NB4 (cell line): ENCODE data around the gene PEX12.

Experiments
- DNase-seq: peaks from one replicate; pipeline ENCODE4 v3.0.0; 2010; ENCODE audit warnings: low read depth
- H3K4me3 ChIP-seq: one replicate; pipeline ENCODE4 v1.5.1; 2011; ENCODE audit warnings: mild to moderate bottlenecking, low read depth, low read length, moderate library complexity
- MYC ChIP-seq: IDR thresholded peaks from 2 replicates; pipeline ENCODE4 v1.6.1; 2011; ENCODE audit warnings: low read depth, low read length
- POLR2A ChIP-seq: IDR thresholded peaks from 2 replicates; pipeline ENCODE4 v1.6.1; 2011; ENCODE audit warnings: mild to moderate bottlenecking; ENCODE audit not compliant: insufficient read length; ENCODE audit errors: extremely low read depth
- TF ChIP-seq, protein P1 (sequence below): IDR thresholded peaks from 2 replicates; pipeline ENCODE4 v1.6.1; 2011; ENCODE audit warnings: low read depth, low read length
- TF ChIP-seq, protein P2 (sequence below): IDR thresholded peaks from one replicate; pipeline ENCODE4 v1.5.1; 2012; ENCODE audit warnings: low read depth, low read length

The PEX12 gene

DNA sequence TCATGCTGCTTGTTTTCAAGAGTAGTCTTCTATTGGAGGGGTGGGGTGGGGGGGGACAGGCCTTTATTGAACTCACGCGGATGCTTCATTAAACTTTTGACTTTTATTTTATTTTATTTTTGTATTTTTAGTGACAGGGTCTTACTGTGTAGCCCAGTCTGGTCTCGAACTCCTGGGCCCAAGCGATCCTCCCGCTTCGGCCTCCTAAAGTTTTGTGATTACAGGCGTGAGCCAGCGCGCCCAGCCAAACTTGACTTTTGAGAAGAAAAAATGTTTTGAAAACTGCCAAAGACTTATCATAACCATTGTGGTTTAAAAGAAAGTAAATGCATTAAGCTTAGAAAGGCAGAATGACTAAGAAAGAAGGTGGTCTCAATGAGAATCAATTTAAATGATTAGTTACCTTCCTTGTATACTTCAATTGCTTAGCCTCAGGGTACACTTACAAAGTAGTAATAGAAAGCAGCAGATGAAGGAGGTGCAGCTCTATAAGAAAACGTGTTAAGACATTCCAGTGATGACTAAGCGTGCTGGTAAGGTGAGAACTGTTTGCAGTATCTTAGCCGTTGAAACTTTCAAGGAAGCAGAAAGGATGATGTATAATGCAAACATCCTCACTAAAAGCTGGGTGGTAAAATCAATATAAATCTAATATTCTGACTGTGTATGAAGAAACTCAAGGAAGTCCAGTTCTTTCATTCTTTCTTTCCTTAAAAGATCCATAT lies 10.0 kb upstream of the PEX12 start:
- peak; percentile 45 for DNase-seq
- peak overlapping the region; percentile 99 for H3K4me3 ChIP-seq
- no peak for TF ChIP-seq POLR2A
- TF ChIP-seq, protein P1, sequence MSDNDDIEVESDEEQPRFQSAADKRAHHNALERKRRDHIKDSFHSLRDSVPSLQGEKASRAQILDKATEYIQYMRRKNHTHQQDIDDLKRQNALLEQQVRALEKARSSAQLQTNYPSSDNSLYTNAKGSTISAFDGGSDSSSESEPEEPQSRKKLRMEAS: no peak
- TF ChIP-seq, protein P2, sequence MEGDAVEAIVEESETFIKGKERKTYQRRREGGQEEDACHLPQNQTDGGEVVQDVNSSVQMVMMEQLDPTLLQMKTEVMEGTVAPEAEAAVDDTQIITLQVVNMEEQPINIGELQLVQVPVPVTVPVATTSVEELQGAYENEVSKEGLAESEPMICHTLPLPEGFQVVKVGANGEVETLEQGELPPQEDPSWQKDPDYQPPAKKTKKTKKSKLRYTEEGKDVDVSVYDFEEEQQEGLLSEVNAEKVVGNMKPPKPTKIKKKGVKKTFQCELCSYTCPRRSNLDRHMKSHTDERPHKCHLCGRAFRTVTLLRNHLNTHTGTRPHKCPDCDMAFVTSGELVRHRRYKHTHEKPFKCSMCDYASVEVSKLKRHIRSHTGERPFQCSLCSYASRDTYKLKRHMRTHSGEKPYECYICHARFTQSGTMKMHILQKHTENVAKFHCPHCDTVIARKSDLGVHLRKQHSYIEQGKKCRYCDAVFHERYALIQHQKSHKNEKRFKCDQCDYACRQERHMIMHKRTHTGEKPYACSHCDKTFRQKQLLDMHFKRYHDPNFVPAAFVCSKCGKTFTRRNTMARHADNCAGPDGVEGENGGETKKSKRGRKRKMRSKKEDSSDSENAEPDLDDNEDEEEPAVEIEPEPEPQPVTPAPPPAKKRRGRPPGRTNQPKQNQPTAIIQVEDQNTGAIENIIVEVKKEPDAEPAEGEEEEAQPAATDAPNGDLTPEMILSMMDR: no peak
- TF ChIP-seq MYC: no peak

DNA sequence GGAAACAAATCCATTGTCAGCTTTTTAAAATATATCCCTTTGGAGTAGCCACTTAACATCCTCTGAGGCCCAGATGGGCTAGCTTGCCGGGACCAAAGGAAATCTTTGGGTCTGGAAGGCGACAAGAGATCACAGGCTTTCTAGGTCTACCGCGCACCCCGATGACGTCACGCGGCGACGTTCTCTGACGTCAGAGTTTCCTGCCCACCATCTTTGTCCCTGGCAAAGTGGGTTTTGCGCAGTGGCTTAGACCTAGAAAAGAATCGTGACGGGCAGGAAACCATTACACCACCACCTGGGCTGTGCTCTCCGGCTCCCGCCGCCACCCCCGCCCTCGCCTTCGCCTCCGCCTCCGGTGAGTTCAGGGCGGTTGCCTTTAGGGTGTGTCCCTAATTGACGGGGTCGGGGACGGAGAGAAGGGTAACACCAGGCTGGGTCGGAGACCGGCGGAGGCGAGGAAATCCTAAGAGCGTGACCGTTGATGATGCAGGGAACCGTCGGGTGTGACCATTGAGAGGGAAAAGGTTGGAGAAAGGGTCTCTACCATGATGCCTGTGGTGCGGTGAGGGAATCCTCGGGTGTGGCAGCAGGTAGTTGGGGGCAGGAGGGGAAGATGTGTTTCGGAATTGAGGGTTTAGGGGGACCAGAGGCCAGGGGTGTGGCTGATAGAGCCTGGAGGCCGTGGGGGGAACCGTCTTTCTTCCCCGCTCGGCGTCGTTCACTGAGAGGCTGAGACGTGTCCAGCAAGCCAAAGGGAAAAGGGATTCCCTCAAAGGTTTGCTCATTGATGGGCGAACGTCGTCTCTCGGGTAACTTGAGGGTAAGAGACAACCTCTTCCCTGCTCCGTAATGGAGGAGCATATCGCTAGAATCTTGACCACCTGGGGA lies 8.9 kb upstream of the PEX12 start, which contains the start of gene AP2B1:
Gene AP2B1 (plus strand): TSS at position 249 of the 888 bp plus-strand sequence. CDS start 6,709 bp downstream, outside the sequence.
- TF ChIP-seq POLR2A (peak; percentile 73), MYC (peak; percentile 73)
- TF ChIP-seq, protein P2: no peak
- TF ChIP-seq, protein P1: peak; percentile 70
- H3K4me3 ChIP-seq: peak within 1 kb of the TSS; percentile 99
- peak; percentile 98 for DNase-seq

DNA sequence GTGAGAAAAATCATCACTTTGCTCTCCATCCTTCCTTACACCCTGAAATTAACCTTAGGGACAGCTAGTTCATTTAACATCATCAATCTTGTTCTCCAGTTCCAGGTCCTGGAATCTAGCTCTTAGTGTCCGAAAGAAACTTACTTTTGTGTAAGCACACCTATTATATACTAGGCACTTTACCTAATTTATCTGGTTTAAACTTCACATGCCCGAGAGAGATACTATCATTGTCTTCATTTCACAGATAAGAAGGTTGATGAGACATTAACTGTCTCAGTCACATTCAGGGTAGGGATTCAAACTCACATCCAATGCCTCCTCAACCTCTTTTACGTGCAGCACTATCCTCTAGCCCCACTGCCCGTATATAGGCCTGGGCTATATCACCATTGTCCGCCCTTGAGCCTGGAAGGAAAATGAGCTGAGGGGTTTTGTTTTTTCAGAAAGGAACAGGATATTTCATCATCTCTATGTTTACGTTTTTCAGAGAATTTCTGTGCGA lies 8.2 kb upstream of the PEX12 start:
- TF ChIP-seq, protein P2: no peak
- TF ChIP-seq POLR2A (no peak), MYC (no peak)
- TF ChIP-seq, protein P1: no peak
- peak overlapping the region; percentile 99 for H3K4me3 ChIP-seq
- DNase-seq: no peak

DNA sequence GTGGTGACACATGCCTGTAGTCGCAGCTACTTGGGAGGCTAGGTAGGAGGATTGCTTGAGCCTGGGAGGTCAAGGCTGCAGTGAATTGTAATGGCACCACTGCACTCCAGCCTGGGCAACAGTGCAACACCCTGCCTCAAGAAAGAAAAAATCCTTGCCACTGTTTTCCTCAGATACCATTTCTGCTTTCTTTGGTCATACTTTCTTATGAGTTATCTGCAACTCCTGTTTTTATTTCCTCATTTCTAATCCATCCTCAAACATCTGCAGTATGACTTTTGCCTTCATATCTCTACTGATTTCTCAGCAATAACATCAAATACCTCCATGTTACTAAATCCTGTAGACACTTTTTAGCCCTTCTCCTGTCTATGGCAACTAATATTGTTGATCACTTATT lies 5.7 kb upstream of the PEX12 start:
- TF ChIP-seq, protein P2: no peak
- TF ChIP-seq, protein P1: no peak
- TF ChIP-seq MYC (no peak), POLR2A (no peak)

DNA sequence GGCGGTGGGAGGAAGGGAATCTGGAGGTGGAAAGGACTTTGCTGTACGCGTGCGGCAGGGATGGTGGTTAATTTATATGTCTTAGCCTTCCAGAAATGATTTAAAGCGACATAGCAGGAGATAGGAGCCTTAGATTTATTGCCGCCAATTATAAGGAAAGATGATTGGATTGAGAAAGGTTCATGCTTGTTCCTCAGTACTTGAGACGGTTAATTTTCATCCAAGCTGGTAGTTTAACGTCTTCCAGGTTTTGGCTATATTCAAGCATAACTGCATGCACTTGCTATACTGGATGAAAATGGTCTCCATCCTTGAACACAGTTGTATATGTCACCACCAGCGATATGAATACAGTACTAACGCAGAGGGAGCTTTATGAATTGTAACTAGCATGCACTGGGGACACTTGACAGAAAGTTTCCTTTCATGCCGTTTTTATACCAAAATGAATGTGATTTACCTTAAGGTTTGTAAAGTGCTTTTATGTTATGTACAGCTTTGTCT lies 610 bp upstream of the PEX12 start:
- TF ChIP-seq MYC (no peak), POLR2A (no peak)
- TF ChIP-seq, protein P1: no peak
- TF ChIP-seq, protein P2: no peak

More for the DNA sequence above, 5.7 kb upstream of the PEX12 start:
- DNase-seq: no peak
- H3K4me3 ChIP-seq: no peak overlapping the region

More for the DNA sequence above, 610 bp upstream of the PEX12 start:
- peak; percentile 28 for DNase-seq
- H3K4me3 ChIP-seq: peak overlapping the region; percentile 88
